Testis (tissue), 3 donors: ENCODE measurements around the gene CNNM2. TPM values are rescaled to one million over a fixed set of nuclear protein-coding genes. Genes with fewer than 3 reads are reported as not detected.
"Not testable (repeated sequence)": the region's sequence is repeated elsewhere in the genome, so short reads cannot be mapped to it uniquely, and the experiment has no call there.

Experiments used
- DNase-seq: peaks from one replicate; pipeline ENCODE4 v3.0.0-alpha.2; 2019
- H3K27ac ChIP-seq, 2 donors: fragments of 200-600 bp; sonication (generic); one replicate each; pipeline ENCODE4 v1.5.1; 2019
- H3K27me3 ChIP-seq: fragments of 200-600 bp; sonication (generic); one replicate; pipeline ENCODE4 v1.5.1; 2019
- H3K36me3 ChIP-seq: fragments of 200-600 bp; sonication (generic); one replicate; pipeline ENCODE4 v1.5.1; 2017; ENCODE audit warnings: low read depth; ENCODE audit errors: missing control alignments
- H3K4me1 ChIP-seq: fragments of 200-600 bp; sonication (generic); one replicate; pipeline ENCODE4 v1.5.1; 2019
- H3K4me3 ChIP-seq, 2 donors: fragments of 200-600 bp; sonication (generic); one replicate each; pipeline ENCODE4 v1.5.1; 2017 to 2019
- H3K9me3 ChIP-seq: fragments of 200-600 bp; sonication (generic); one replicate; pipeline ENCODE4 v1.5.1; 2017
- POLR2A ChIP-seq: fragments of 450-650 bp; IDR thresholded peaks from one replicate; pipeline ENCODE4 v1.6.1; 2017; ENCODE audit warnings: antibody characterized with exemption, mild to moderate bottlenecking, moderate library complexity
- WGBS, 2 donors: methylation state at CpG; one replicate each; pipeline ENCODE4 v1.1.5; 2018; 5-methylcytosine and 5-hydroxymethylcytosine counted together
- intact Hi-C: fragments of 100-400 bp; cut with DNase I; formaldehyde crosslinking; loops from one replicate; pipeline ENCODE4 v1.15.1; 2023; ENCODE audit warnings: low total_unique reads
- polyA plus RNA-seq: library from polyadenylated mRNA; stranded (reverse); fragments of 350-450 nt; fragmentation: Illumina TruSeq; extraction: RNeasy Lipid Tissue Mini Kit (QIAGEN cat#74804); gene quantifications from one replicate; pipeline ENCODE4 v1.2.3, GENCODE V29; 2014; ENCODE audit warnings: low read depth, low replicate concordance; ENCODE audit not compliant: insufficient read depth
- small RNA-seq, 2 donors: library from RNA; depleted of rRNA; stranded (forward); fragments of <200 nt; gene quantifications; one replicate each; pipeline ENCODE3, GENCODE V24; 2016
- total RNA-seq, 2 donors: library from RNA; depleted of rRNA; stranded (reverse); fragments of >200 nt; gene quantifications; one replicate each; pipeline ENCODE4 v1.2.3, GENCODE V29; 2016
- TF ChIP-seq, protein P1 (sequence below), 3 experiments: fragments of 450-650 bp in 2 of 3; fragments of 200-600 bp in 1 of 3; sonication (generic) in 1 of 3; IDR thresholded peaks; one replicate each; pipeline ENCODE4 v1.5.1; 2016 to 2019; ENCODE audit warnings: antibody characterized with exemption in 3 of 3, mild to moderate bottlenecking in 2 of 3, moderate library complexity in 1 of 3

CNNM2 gene
- total and polyA plus RNA-seq, 3 donors from 2014 or later: 9.8 to 30.5 (median 24.2) TPM

DNA sequence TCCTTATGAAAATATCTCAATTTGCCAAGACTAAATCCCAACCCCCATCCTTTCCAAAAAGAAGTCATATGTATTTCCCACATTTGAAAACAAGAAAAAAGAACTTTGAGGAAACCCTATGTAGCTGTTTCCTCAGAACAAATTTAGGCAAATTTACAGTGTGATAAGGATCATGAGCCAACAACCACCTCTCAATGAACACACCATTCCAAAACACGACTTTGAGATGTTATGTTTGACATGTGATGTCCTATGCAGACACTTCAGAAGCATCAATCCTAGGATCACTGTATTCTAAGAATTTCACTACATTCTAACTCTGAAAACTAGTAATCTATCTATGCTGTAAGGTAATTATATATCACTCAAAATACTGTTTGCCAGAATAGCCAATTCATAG is 212.8 kb downstream of the CNNM2 start:
- DNase-seq: no peak
- Histone ChIP-seq H3K27ac (no peak overlapping the region), H3K36me3 (no peaks in the 10 kb centered on the region), H3K9me3 (no peaks in the 10 kb centered on the region), H3K4me3 (no peak overlapping the region), H3K27me3 (no peaks in the 10 kb centered on the region), H3K4me1 (no peaks in the 10 kb centered on the region)
- intact Hi-C loops: no loop called here
- 84 to 88% methylated on average over 1 of the region's 1 CpG for WGBS, 2 donors
- TF ChIP-seq, protein P1, sequence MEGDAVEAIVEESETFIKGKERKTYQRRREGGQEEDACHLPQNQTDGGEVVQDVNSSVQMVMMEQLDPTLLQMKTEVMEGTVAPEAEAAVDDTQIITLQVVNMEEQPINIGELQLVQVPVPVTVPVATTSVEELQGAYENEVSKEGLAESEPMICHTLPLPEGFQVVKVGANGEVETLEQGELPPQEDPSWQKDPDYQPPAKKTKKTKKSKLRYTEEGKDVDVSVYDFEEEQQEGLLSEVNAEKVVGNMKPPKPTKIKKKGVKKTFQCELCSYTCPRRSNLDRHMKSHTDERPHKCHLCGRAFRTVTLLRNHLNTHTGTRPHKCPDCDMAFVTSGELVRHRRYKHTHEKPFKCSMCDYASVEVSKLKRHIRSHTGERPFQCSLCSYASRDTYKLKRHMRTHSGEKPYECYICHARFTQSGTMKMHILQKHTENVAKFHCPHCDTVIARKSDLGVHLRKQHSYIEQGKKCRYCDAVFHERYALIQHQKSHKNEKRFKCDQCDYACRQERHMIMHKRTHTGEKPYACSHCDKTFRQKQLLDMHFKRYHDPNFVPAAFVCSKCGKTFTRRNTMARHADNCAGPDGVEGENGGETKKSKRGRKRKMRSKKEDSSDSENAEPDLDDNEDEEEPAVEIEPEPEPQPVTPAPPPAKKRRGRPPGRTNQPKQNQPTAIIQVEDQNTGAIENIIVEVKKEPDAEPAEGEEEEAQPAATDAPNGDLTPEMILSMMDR (IDR thresholded peaks at IDR 0.05): no peak
- no peak for TF ChIP-seq POLR2A

DNA sequence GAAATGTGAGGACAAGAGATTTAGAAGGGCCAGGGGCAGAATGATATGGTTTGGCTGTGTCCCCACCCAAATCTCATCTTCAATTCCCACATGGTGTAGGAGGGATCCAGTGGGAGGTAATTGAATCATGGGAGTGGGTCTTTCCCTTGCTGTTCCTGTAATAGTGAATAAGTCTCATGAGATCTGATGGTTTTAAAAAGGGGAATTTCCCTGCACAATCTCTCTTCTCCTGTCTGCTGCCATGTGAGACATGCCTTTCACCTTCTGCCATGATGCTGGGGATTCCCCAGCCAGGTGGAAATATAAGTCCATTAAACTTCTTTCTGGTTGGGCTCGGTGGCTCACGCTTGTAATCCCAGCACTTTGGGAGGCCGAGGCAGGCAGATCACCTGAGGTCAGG is 217.1 kb downstream of the CNNM2 start:
- H3K4me1 ChIP-seq, H3K4me3 ChIP-seq, DNase-seq, H3K36me3 ChIP-seq, H3K27me3 ChIP-seq, H3K9me3 ChIP-seq, intact Hi-C loops, H3K27ac ChIP-seq: not testable (repeated sequence)
- WGBS, 2 donors: 95 to 100% methylated on average over 3 of the region's 3 CpGs

DNA sequence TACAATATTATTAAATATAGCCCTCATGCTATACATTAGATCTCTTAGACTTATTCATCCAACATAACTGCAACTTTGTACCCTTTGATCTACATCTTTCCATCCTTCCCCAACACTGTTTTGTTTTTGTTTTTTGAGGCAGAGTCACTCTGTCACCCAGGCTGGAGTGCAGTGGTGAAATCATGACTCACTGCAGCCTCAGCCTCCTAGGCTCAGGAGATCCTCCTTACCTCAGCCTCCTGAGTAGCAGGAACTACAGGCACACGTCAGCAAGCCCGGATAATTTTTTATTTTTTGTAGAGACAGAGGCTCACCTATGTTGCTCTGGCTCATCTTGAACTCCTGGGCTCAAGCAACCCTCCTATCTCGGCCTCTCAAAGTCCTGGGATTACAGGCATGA is 221.7 kb downstream of the CNNM2 start:
- DNase-seq: no peak
- Histone ChIP-seq H3K27ac (no peak overlapping the region), H3K4me1 (no peaks in the 10 kb centered on the region), H3K27me3 (no peaks in the 10 kb centered on the region), H3K36me3 (no peaks in the 10 kb centered on the region), H3K9me3 (no peaks in the 10 kb centered on the region), H3K4me3 (no peak overlapping the region)
- TF ChIP-seq, protein P1 (IDR thresholded peaks at IDR 0.05): no peak
- TF ChIP-seq POLR2A: no peak
- WGBS, 2 donors: 91 to 93% methylated on average over 3 of the region's 3 CpGs
- intact Hi-C loops: no loop called here

Small RNA genes within 50 kb of the gene (small RNA-seq; reads per million reads assigned to genes)
- gene AS3MT (0 reads per million in 2 donors), gene RF00026 (0 reads per million in 2 donors), gene RF02271 (0 reads per million in 2 donors)

Other genes with a start within 250 kb of the CNNM2 start
- 10 to 100 TPM; 10.8 to 10.9 TPM for gene ARL3, start 203.9 kb upstream of the CNNM2 start, total RNA-seq
- gene ARL3, start 203.9 kb upstream of the CNNM2 start, polyA plus RNA-seq: 25.2 TPM
- gene SFXN2, start 203.7 kb upstream of the CNNM2 start, total RNA-seq: 1 to 10 TPM; 5.6 to 9.8 TPM
- 4.4 TPM for gene SFXN2, start 203.7 kb upstream of the CNNM2 start, polyA plus RNA-seq
- 100 to 1,000 TPM; 113 to 165 TPM for gene WBP1L, start 174.3 kb upstream of the CNNM2 start, total RNA-seq
- gene WBP1L, start 174.3 kb upstream of the CNNM2 start, polyA plus RNA-seq: 72.4 TPM
- gene CYP17A1, start 80.9 kb upstream of the CNNM2 start, total RNA-seq: 10 to 100 TPM; 12.1 to 15.1 TPM
- gene CYP17A1, start 80.9 kb upstream of the CNNM2 start, polyA plus RNA-seq: 146 TPM
- gene BORCS7, start 64.0 kb upstream of the CNNM2 start, total RNA-seq: 10 to 100 TPM; 27.1 to 41.9 TPM
- 48.1 TPM for gene BORCS7, start 64.0 kb upstream of the CNNM2 start, polyA plus RNA-seq
- gene AS3MT, start 48.8 kb upstream of the CNNM2 start, total RNA-seq: 10 to 100 TPM; 18.3 to 19.2 TPM
- gene AS3MT, start 48.8 kb upstream of the CNNM2 start, polyA plus RNA-seq: 15.0 TPM